HEK293 (cell line): ENCODE results near the gene MNT.
A peak's percentile ranks its signal among the peaks of the same experiment; 100 is the strongest.

ENCODE experiments used
- CTCF ChIP-seq: fragments of 450-650 bp; formaldehyde crosslinking; IDR thresholded peaks from 2 replicates; pipeline ENCODE4 v1.5.1; 2016; ENCODE audit warnings: missing biosample characterization, missing genetic modification characterization
- GFI1B ChIP-seq: fragments of 450-650 bp; formaldehyde crosslinking; IDR thresholded peaks from 2 replicates; pipeline ENCODE4 v1.5.1; 2016; ENCODE audit warnings: missing biosample characterization, missing genetic modification characterization
- HOXC10 ChIP-seq: sonication (generic); formaldehyde crosslinking; IDR thresholded peaks from 2 replicates; pipeline ENCODE4 v1.8.1; 2023; ENCODE audit warnings: mild to moderate bottlenecking, missing genetic modification reagents
- IKZF3 ChIP-seq: fragments of 450-650 bp; IDR thresholded peaks from 2 replicates; pipeline ENCODE4 v1.5.0; 2018; ENCODE audit warnings: missing biosample characterization, mild to moderate bottlenecking, missing genetic modification characterization, moderate library complexity
- KLF1 ChIP-seq: fragments of 450-650 bp; formaldehyde crosslinking; IDR thresholded peaks from 2 replicates; pipeline ENCODE4 v1.5.1; 2016; ENCODE audit warnings: missing biosample characterization, missing genetic modification characterization
- KLF16 ChIP-seq: fragments of 450-650 bp; formaldehyde crosslinking; IDR thresholded peaks from 2 replicates; pipeline ENCODE4 v1.5.1; 2017; ENCODE audit warnings: missing biosample characterization, missing genetic modification characterization
- KLF9 ChIP-seq: fragments of 450-650 bp; formaldehyde crosslinking; IDR thresholded peaks from 2 replicates; pipeline ENCODE4 v1.5.1; 2016; ENCODE audit warnings: missing biosample characterization, missing genetic modification characterization, low read depth
- PRDM4 ChIP-seq: fragments of 450-650 bp; formaldehyde crosslinking; IDR thresholded peaks from 2 replicates; pipeline ENCODE4 v1.5.1; 2017; ENCODE audit warnings: missing biosample characterization, missing genetic modification characterization
- SETDB1 ChIP-seq: IDR thresholded peaks from one replicate; pipeline ENCODE4 v1.6.1; 2017; ENCODE audit warnings: mild to moderate bottlenecking, low read length, moderate library complexity, mixed read lengths; ENCODE audit not compliant: insufficient read length
- SP7 ChIP-seq: fragments of 450-650 bp; formaldehyde crosslinking; IDR thresholded peaks from 2 replicates; pipeline ENCODE4 v1.5.1; 2016; ENCODE audit warnings: missing biosample characterization, missing genetic modification characterization
- ZBTB11 ChIP-seq: fragments of 450-650 bp; formaldehyde crosslinking; conservative IDR thresholded peaks from 2 replicates; pipeline ENCODE4 v1.5.1; 2016; ENCODE audit warnings: low read depth, missing biosample characterization, missing genetic modification characterization
- ZFHX2 ChIP-seq: fragments of 450-650 bp; formaldehyde crosslinking; conservative IDR thresholded peaks from 2 replicates; pipeline ENCODE4 v1.5.1; 2016; ENCODE audit warnings: missing biosample characterization, missing genetic modification characterization
- ZNF112 ChIP-seq: fragments of 450-650 bp; formaldehyde crosslinking; IDR thresholded peaks from 2 replicates; pipeline ENCODE4 v1.5.0; 2017; ENCODE audit warnings: missing biosample characterization, missing genetic modification characterization
- ZNF155 ChIP-seq: fragments of 450-650 bp; formaldehyde crosslinking; IDR thresholded peaks from 2 replicates; pipeline ENCODE4 v1.5.1; 2016; ENCODE audit warnings: missing biosample characterization, missing genetic modification characterization
- ZNF211 ChIP-seq: fragments of 450-650 bp; formaldehyde crosslinking; IDR thresholded peaks from 2 replicates; pipeline ENCODE4 v1.5.1; 2016; ENCODE audit warnings: low read depth, missing biosample characterization, missing genetic modification characterization
- ZNF221 ChIP-seq: fragments of 450-650 bp; formaldehyde crosslinking; IDR thresholded peaks from 2 replicates; pipeline ENCODE4 v1.5.1; 2017; ENCODE audit warnings: missing biosample characterization, missing genetic modification characterization, borderline replicate concordance
- ZNF223 ChIP-seq: fragments of 450-650 bp; formaldehyde crosslinking; IDR thresholded peaks from 2 replicates; pipeline ENCODE4 v1.5.1; 2016; ENCODE audit warnings: missing biosample characterization, missing genetic modification characterization
- ZNF449 ChIP-seq: fragments of 450-650 bp; formaldehyde crosslinking; IDR thresholded peaks from 2 replicates; pipeline ENCODE4 v1.5.1; 2017; ENCODE audit warnings: missing biosample characterization, mild to moderate bottlenecking, missing genetic modification characterization, moderate library complexity
- ZNF514 ChIP-seq: fragments of 450-650 bp; formaldehyde crosslinking; IDR thresholded peaks from 2 replicates; pipeline ENCODE4 v1.5.1; 2016; ENCODE audit warnings: missing biosample characterization, missing genetic modification characterization
- ZNF555 ChIP-seq: fragments of 450-650 bp; formaldehyde crosslinking; conservative IDR thresholded peaks from 2 replicates; pipeline ENCODE4 v1.5.1; 2017; ENCODE audit warnings: missing biosample characterization, mild to moderate bottlenecking, missing genetic modification characterization, inconsistent platforms
- ZNF585B ChIP-seq: fragments of 450-650 bp; formaldehyde crosslinking; IDR thresholded peaks from 2 replicates; pipeline ENCODE4 v1.5.1; 2016; ENCODE audit warnings: missing biosample characterization, missing genetic modification characterization
- ZNF623 ChIP-seq: fragments of 450-650 bp; formaldehyde crosslinking; IDR thresholded peaks from 2 replicates; pipeline ENCODE4 v1.5.1; 2016; ENCODE audit warnings: missing biosample characterization, missing genetic modification characterization
- ZNF624 ChIP-seq: fragments of 450-650 bp; formaldehyde crosslinking; IDR thresholded peaks from 2 replicates; pipeline ENCODE4 v1.5.1; 2017; ENCODE audit warnings: missing biosample characterization, missing genetic modification characterization
- ZNF639 ChIP-seq: fragments of 450-650 bp; formaldehyde crosslinking; IDR thresholded peaks from 2 replicates; pipeline ENCODE4 v1.5.1; 2016; ENCODE audit warnings: missing biosample characterization, missing genetic modification characterization
- ZNF843 ChIP-seq: fragments of 450-650 bp; formaldehyde crosslinking; IDR thresholded peaks from 2 replicates; pipeline ENCODE4 v1.5.1; 2016; ENCODE audit warnings: missing biosample characterization, missing genetic modification characterization
- ZSCAN18 ChIP-seq: fragments of 450-650 bp; formaldehyde crosslinking; IDR thresholded peaks from 2 replicates; pipeline ENCODE4 v1.5.1; 2016; ENCODE audit warnings: missing biosample characterization, missing genetic modification characterization
- ZSCAN30 ChIP-seq: fragments of 450-650 bp; IDR thresholded peaks from 2 replicates; pipeline ENCODE4 v1.5.1; 2018; ENCODE audit warnings: missing biosample characterization, mild to moderate bottlenecking, missing genetic modification characterization, moderate library complexity

Gene MNT

GRCh38 chr17:2336215-2336851 is 64.5 kb downstream of the MNT start, which contains the start of gene TSR1 (continued):
- TF ChIP-seq ZNF843: peak; percentile 35; the same call in 1 of the 2 replicates
- 0 out of 2 replicates have a peak, but pooled peaks have one; percentile 47 for TF ChIP-seq KLF1
- TF ChIP-seq KLF9 (tag by site-specific recombination): peak; percentile 88
- peak; percentile 92 for TF ChIP-seq IKZF3 (tag by site-specific recombination)
- peak; percentile 15 for TF ChIP-seq SETDB1
- TF ChIP-seq ZNF585B (tag by site-specific recombination): no peak
- no peak for TF ChIP-seq ZNF112
- TF ChIP-seq SP7: peak; percentile 69
- TF ChIP-seq ZNF514 (tag by site-specific recombination): no peak
- peak; percentile 64; the same call in 1 of the 2 replicates for TF ChIP-seq ZNF639 (tag by site-specific recombination)
- TF ChIP-seq ZFHX2 (tag by site-specific recombination): peak; percentile 62
- no peak; the same call in 1 of the 2 replicates for TF ChIP-seq ZNF623
- TF ChIP-seq CTCF: peak; percentile 77
- TF ChIP-seq ZNF449 (tag by site-specific recombination): no peak
- no peak for TF ChIP-seq ZNF555 (tag by site-specific recombination)
- TF ChIP-seq ZNF211 (tag by site-specific recombination): no peak
- no peak for TF ChIP-seq GFI1B (tag by site-specific recombination)
- peak; percentile 67; the same call in 1 of the 2 replicates for TF ChIP-seq ZSCAN30 (tag by site-specific recombination)
- TF ChIP-seq KLF16: peak; percentile 82
- TF ChIP-seq ZNF221 (tag by site-specific recombination): no peak
- 0 out of 2 replicates have a peak, but pooled peaks have one; percentile 69 for TF ChIP-seq HOXC10
- no peak for TF ChIP-seq ZNF155 (tag by site-specific recombination)
- TF ChIP-seq ZNF223: no peak
- TF ChIP-seq ZNF624 (tag by site-specific recombination): no peak
- peak; percentile 96 for TF ChIP-seq ZBTB11 (tag by site-specific recombination)
- no peak; the same call in 1 of the 2 replicates for TF ChIP-seq PRDM4 (tag by site-specific recombination)
- TF ChIP-seq ZSCAN18: no peak
